GM12801 (cell line): ENCODE results near the gene SRR.

ENCODE experiments used
- CTCF ChIP-seq: IDR thresholded peaks from one replicate; pipeline ENCODE4 v1.5.1; 2011; ENCODE audit warnings: control low read depth; ENCODE audit not compliant: insufficient read length; ENCODE audit errors: extremely low read depth

SRR gene

GRCh38 chr17:2303204-2304188, at the start of gene SRR, which contains the start of gene SMG6:
TSS of gene SRR (plus strand) at chr17:2303950. CDS start at chr17:2315561, 11,611 bp downstream.
TSS of gene SMG6 (minus strand) at chr17:2303785. CDS start at chr17:2303720, 65 bp downstream.
- TF ChIP-seq CTCF: no peak

- TF ChIP-seq CTCF: no peak
Observed at GRCh38 chr17:2259769-2260536, 43.8 kb upstream of the SRR start.

- no peak for TF ChIP-seq CTCF
Observed at GRCh38 chr17:2262135-2262587, 41.6 kb upstream of the SRR start.

GRCh38 chr17:2263183-2264066, 40.3 kb upstream of the SRR start:
- TF ChIP-seq CTCF: no peak

GRCh38 chr17:2264067-2264860, 39.5 kb upstream of the SRR start:
- TF ChIP-seq CTCF: no peak

- no peak for TF ChIP-seq CTCF
Observed at GRCh38 chr17:2266045-2266864, 37.5 kb upstream of the SRR start.
